Coronary artery (tissue), 2 donors: Measurements from ENCODE around the gene MEAK7.
"Not testable (repeated sequence)": the region's sequence is repeated elsewhere in the genome, so short reads cannot be mapped to it uniquely, and the experiment has no call there.

Source experiments
- DNase-seq: peaks from one replicate; pipeline ENCODE4 v3.0.0-alpha.2; 2017; ENCODE audit warnings: low spot score
- H3K27ac ChIP-seq, 2 donors: fragments of 200-600 bp; sonication (generic); one replicate each; pipeline ENCODE4 v1.5.1; 2016 to 2019
- H3K4me3 ChIP-seq: fragments of 200-600 bp; sonication (generic); 2 replicates; pipeline ENCODE4 v1.5.1; 2016; ENCODE audit warnings: mild to moderate bottlenecking, moderate library complexity
- TF ChIP-seq, protein P1 (sequence below): fragments of 200-600 bp; sonication (generic); IDR thresholded peaks from one replicate; pipeline ENCODE4 v1.5.1; 2019; ENCODE audit warnings: antibody characterized with exemption

MEAK7 gene

DNA sequence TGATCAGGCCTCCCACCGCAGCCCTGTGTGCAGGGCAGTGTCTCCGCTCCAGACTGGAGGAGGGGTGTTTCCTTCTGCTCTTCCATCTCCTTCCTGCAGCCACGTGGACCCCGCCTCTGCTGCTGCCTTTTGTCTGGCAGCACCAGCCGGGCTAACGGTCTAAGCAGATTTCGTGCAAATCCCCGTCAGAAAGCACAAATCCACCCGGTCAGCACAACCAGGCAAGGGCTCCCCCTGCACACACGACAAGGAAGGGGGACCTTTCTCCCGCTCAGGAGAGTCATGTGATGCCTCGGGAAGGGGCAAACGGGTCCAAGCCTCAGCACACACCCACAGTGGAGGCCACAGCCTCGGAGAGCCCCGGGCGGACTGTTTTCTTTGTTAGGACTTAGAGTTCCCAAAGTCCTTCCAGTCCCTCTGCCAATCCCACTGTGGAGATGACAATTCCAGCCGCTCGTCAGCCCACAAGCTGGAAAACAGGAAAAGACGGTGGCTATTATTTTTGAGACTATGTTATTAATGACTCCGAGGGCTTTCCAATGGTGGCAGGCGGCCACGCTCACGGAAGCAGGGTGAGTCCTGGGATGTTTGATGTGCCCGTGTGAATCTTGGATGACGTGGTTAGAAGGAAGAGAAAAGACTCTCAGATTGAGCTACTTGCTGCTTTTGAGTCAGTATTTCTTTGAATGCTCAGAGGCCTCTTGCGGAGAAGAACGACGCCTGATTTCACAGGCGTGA, 22.5 kb upstream of the MEAK7 start:
- H3K4me3 ChIP-seq: peak overlapping the region; percentile 60
- TF ChIP-seq, protein P1, sequence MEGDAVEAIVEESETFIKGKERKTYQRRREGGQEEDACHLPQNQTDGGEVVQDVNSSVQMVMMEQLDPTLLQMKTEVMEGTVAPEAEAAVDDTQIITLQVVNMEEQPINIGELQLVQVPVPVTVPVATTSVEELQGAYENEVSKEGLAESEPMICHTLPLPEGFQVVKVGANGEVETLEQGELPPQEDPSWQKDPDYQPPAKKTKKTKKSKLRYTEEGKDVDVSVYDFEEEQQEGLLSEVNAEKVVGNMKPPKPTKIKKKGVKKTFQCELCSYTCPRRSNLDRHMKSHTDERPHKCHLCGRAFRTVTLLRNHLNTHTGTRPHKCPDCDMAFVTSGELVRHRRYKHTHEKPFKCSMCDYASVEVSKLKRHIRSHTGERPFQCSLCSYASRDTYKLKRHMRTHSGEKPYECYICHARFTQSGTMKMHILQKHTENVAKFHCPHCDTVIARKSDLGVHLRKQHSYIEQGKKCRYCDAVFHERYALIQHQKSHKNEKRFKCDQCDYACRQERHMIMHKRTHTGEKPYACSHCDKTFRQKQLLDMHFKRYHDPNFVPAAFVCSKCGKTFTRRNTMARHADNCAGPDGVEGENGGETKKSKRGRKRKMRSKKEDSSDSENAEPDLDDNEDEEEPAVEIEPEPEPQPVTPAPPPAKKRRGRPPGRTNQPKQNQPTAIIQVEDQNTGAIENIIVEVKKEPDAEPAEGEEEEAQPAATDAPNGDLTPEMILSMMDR: no peak
- peak overlapping the region; percentile 61 to 79 for H3K27ac ChIP-seq
- no peak for DNase-seq

DNA sequence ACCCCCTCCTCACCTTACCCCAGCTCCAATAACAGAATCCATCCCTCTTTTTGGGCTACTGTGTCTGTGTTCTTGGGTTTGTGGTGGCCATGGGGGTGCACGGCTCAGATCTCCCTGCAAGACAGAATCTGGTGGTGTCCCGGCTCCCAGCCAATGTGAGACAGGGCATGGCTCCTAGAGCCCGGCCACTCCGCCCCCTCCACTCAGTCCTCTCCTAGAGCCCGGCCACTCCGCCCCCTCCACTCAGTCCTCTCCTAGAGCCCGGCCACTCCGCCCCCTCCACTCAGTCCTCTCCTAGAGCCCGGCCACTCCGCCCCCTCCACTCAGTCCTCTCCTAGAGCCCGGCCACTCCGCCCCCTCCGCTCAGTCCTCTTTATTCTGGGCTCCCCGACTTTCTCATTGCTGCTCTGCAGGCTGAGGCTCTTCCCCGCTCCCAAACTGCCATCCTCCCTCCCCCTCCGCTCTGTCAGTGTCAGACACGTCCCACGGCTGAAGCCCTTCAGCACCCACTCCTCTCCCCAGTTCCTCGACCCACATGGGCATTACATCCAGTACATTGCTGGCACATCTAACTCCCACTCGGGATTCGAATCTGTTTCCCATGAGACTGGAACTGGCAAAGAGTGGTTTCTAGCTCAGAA, 20.6 kb upstream of the MEAK7 start:
- H3K27ac ChIP-seq, DNase-seq, H3K4me3 ChIP-seq: not testable (repeated sequence)

DNA sequence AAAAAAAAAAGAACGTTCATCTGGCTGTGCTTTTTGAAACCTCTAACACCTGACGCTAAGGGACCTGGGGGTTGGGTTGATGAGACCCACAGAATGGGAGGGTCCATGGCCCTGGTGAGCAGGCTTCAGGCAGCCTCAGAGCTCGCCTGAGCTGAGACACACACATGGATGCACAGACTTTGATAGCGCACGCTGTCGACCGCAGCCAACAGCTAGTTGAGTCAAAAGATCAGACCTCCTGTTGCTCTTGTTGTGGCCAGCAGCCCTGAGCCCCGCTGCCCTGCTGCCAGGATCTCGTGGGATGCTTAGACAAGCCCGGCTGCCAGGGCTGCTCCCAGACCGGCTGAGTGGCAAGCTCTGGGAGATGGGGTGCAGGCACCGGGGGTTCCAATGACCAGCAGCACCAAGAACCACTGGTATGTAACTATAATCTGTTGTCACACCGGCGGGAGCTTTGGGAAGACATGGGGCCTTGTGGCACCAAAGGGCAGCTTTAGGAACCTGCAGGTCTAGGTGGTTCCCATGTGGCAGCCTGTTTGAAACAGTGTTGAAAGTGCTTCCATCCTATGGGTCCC, 20.0 kb upstream of the MEAK7 start:
- no peak for DNase-seq
- TF ChIP-seq, protein P1: no peak
- Histone ChIP-seq H3K27ac (no peak overlapping the region), H3K4me3 (no peak overlapping the region)

DNA sequence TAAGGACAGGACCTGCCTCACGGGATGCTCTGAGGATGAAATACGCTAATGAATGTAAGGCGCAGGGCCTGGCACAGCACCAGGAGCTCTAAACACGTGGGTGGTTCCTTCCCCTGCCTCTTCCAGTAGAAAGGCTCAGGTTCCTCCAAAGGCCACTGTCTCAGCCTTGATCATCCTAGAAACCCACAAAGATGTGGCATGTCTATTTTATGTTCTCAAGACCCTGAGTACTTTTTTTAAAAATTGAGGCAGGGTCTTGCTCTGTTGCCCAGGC, 17.0 kb upstream of the MEAK7 start:
- TF ChIP-seq, protein P1: no peak
- Histone ChIP-seq H3K27ac (no peak overlapping the region), H3K4me3 (no peak overlapping the region)
- DNase-seq: no peak

DNA sequence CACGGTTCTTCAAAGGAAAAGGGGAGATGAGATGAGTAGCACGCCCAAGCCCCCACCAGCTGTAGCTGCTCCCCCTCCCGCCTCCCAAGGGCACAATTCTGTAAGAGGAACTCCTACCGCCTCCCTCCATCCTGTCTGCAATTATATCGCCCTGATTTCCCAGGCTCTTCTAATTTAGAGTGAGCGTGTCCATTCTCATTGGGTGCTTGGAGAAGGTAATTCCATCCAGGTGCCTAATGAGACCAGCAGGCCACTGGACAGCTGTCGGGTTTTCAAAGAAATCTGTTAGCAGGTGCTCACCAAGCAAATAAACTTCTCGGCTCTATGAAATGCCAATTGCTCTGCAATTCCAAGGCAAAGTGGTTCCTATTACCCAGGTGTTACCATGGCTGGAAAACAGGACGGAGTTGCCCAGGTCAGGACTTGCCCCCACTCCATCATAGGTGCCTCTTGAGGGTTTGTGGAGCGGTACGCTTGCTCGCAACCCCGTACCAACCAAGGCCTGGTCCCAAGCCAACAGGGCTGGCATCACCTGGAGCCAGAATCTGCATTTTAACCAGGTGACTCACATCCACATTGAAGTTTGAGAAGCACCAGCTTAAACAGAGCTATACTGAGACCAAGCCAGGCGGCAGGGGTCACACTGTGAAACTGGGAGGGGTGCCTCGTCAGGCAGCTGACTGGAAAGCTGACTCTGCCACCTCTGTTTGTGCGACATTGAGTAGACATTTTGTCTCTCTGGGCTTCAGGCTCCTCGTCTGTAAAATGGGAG, 16.5 kb upstream of the MEAK7 start:
- TF ChIP-seq, protein P1: no peak
- DNase-seq: no peak
- Histone ChIP-seq H3K27ac (no peak overlapping the region), H3K4me3 (no peak overlapping the region)

DNA sequence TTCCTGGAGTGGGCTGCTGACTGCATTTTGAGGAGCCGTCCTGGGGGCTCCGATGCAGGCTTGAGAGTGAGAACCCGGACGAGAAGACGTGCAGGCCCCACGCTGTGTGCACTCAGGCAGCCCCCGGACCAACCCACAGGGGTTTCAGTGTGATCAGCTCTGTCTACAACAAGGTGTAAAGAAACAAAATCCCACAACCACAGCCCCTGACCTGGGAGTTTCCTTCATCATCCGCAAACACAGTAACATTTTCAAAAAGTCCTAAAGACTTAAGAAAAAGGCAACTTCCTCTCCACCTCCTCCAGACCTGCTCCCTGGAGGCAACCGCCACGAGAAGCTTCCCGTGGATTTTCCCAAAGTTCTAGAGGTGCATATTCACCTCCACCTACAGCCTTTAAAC, 15.4 kb upstream of the MEAK7 start:
- no peak for DNase-seq
- Histone ChIP-seq H3K4me3 (no peak overlapping the region), H3K27ac (no peak overlapping the region)
- TF ChIP-seq, protein P1: no peak

DNA sequence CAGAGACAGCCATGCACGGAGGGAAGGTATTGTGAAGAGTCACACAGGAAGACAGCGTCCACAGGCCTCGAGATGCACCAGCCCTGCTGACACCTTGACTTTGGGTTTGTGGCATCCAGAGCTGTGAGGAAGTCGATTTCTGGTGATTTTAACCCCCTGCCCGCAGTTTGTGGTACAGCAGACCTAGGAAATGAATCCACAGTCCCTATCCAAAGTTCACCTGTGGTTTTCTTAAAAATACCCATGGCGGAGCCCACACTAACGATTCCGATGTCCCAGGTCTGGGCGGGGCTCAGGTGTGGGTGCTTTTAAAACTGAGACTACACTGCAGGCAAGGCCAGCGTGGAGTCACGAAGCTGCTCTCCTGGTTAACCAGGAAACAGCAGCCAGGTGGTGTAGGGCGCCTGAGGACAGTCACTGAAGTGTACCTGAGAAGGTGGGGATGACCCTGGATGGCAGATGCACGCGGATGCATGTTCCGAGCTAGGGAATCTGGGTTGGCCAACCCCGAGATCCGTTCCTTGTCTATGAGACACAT, 14.4 kb upstream of the MEAK7 start:
- no peak overlapping the region for H3K27ac ChIP-seq
- TF ChIP-seq, protein P1: no peak
- no peak for DNase-seq
- no peak overlapping the region for H3K4me3 ChIP-seq

DNA sequence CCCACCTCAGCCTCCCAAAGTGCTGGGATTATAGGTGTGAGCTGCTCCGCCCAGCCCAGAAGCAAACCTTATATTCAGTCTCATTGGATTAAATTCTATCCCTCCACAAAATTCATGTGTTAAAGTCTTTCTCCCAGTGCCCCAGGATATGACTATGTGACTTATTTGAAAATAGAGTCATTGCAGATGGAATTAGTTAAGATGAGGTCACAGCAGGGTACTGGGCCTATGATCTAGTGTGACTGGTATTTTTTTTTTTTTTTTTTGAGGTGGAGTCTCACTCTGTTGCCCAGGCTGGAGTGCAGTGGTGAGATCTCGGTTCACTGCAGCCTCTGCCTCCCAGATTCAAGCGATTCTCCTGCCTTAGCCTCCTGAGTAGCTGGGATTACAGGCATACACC, 13.8 kb upstream of the MEAK7 start:
- not testable (repeated sequence) for H3K4me3 ChIP-seq, H3K27ac ChIP-seq, DNase-seq
